Measurements from ENCODE around the gene RIBC1. TPM values are rescaled to one million over a fixed set of nuclear protein-coding genes. Genes with fewer than 3 reads are reported as not detected.
A peak's percentile ranks its signal among the peaks of the same experiment; 100 is the strongest.

Gene RIBC1
- total and polyA plus RNA-seq, 8 donors: 0.93 to 1.7 (median 1.4) TPM; not detected in 5

DNA sequence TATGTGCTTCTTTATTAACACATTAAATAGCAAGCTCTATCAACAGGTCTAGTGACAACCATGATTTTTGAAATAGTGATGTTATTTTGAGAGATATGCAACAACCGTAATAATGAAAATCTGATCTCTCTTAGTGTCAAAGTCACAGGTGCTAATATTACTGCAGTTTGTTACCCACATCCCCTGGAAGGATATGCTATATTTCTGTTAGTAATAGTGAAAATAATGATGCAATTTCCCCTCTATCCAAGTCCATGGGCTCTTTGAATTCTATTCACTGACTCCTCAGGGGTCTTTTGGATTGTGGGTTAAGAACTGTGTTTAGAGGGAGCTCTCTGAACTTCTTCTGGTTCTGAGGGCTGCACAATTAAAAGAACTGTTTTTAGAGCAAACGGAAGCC is 14.5 kb downstream of the RIBC1 start:
- 66 to 84% (median 75%) methylated on average over 2 of the region's 2 CpGs for WGBS, 5 donors
- Histone ChIP-seq H3K4me1 (peaks cover 0 to 32% (median 21%) of the 10 kb centered on the region in 4 donors), H3K9me3 (no peaks in the 10 kb centered on the region), H3K27me3 (peaks cover 0 to 29% (median 0%) of the 10 kb centered on the region in 3 donors), H3K36me3 (peaks cover 0 to 4% (median 3%) of the 10 kb centered on the region in 4 donors), H3K27ac (no peak overlapping the region), H3K4me3 (no peak overlapping the region)
- intact Hi-C loops (cut with DNase I; ENCODE audit: low total_unique reads): loop anchor here (10.0 kb wide), 1 partner anchor 122 kb away; no protein-coding TSS in a partner anchor
- TF ChIP-seq POLR2AphosphoS5 (IDR thresholded peaks at IDR 0.05) (no peak), EP300 (IDR thresholded peaks at IDR 0.05) (no peak), CTCF (IDR thresholded peaks at IDR 0.05) (no peak), POLR2A (IDR thresholded peaks at IDR 0.05) (no peak)
- DNase-seq: no peak

DNA sequence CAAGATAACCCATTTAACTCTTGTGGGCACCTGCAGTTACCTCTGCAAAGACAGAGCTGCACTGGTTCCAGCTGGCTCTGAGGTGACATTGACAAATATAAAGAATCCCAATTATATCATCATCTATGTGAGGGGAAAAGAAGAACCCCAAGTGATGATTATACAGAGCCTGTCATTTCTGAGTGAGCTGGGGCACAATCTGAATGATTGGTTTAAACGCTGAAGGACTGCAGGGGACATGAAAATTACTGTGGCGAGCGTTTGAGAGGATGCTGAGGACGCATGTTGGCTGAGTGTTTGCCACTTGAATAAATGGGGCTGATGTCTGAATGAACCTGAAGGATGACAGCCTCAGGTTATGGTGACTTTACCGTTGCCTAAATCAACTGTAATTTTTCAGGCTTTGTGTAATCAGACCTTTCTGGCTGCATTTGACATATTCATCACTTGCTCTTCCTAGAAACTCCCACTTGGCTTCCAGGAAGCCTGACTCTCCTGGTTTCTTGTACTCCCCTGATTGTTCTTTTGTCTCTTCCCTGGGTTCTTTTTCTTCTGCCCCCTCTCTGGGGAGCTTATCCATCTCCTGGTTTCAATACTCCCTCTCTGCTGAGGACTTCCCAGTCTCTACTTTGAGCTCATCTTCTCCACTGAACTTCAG is 15.6 kb downstream of the RIBC1 start:
- Histone ChIP-seq H3K36me3 (no peaks in the 10 kb centered on the region), H3K4me1 (peaks cover 0 to 29% (median 21%) of the 10 kb centered on the region in 4 donors), H3K27me3 (peaks cover 0 to 29% (median 0%) of the 10 kb centered on the region in 3 donors), H3K27ac (no peak overlapping the region), H3K9me3 (no peaks in the 10 kb centered on the region), H3K4me3 (no peak overlapping the region)
- 51 to 93% (median 65%) methylated on average over 3 to 5 of the region's 5 CpGs for WGBS, 5 donors
- DNase-seq: no peak
- intact Hi-C loops (cut with DNase I; ENCODE audit: low total_unique reads): loop anchor here (10.0 kb wide), 1 partner anchor 124 kb away; no protein-coding TSS in a partner anchor
- TF ChIP-seq EP300 (IDR thresholded peaks at IDR 0.05): no peak
- TF ChIP-seq POLR2AphosphoS5 (IDR thresholded peaks at IDR 0.05): no peak
- TF ChIP-seq POLR2A (IDR thresholded peaks at IDR 0.05): no peak
- TF ChIP-seq CTCF (IDR thresholded peaks at IDR 0.05): no peak

DNA sequence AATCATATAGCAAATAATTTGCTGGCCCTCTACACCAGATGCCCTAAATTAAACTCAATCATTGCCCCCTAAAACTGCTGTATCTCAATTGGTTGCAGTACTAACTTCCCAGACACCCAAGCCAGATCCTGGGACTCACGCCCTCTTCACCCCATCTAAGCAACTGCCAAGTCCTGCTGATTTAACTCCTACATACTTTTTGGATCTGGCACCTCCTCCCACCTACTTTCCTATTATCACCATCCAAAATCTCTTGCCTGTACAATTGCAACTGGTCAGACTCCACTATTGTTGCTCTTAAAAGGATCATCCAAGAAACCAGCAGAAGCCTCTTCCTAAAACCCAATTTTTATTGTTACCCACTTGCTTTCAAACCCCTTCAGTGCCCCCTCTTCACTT is 16.2 kb downstream of the RIBC1 start:
- no peak overlapping the region for H3K27ac ChIP-seq
- peaks cover 0 to 24% (median 0%) of the 10 kb centered on the region in 3 donors for H3K27me3 ChIP-seq
- WGBS, 5 donors: 47 to 73% (median 58%) methylated on average over 1 of the region's 1 CpG

GRCh38 chrX:53440101-53440500 is 17.4 kb downstream of the RIBC1 start:
- Histone ChIP-seq H3K27me3 (peaks cover 0 to 19% (median 0%) of the 10 kb centered on the region in 3 donors), H3K9me3 (no peaks in the 10 kb centered on the region), H3K4me1 (peaks cover 0 to 19% (median 13%) of the 10 kb centered on the region in 4 donors), H3K36me3 (no peaks in the 10 kb centered on the region), H3K4me3 (peak overlapping the region in 1 of 4 donors; percentile 40), H3K27ac (peak overlapping the region in 3 of 5 donors; percentile 47 to 66 (median 52))
- intact Hi-C loops (cut with DNase I; ENCODE audit: low total_unique reads): loop anchor here (10.0 kb wide), 1 partner anchor 145 kb away; no protein-coding TSS in a partner anchor
- TF ChIP-seq CTCF (IDR thresholded peaks at IDR 0.05) (no peak), EP300 (IDR thresholded peaks at IDR 0.05) (no peak), POLR2AphosphoS5 (IDR thresholded peaks at IDR 0.05) (no peak), POLR2A (IDR thresholded peaks at IDR 0.05) (no peak)
- 62 to 75% (median 68%) methylated on average over 5 of the region's 5 CpGs for WGBS, 5 donors
- peak in 1 of 2 donors; percentile 16 for DNase-seq

More for the DNA sequence above, 16.2 kb downstream of the RIBC1 start:
- intact Hi-C loops (cut with DNase I; ENCODE audit: low total_unique reads): loop anchor here (10.0 kb wide), 1 partner anchor 124 kb away; no protein-coding TSS in a partner anchor
- no peak for DNase-seq
- Histone ChIP-seq H3K9me3 (no peaks in the 10 kb centered on the region), H3K36me3 (no peaks in the 10 kb centered on the region), H3K4me1 (peaks cover 0 to 24% (median 16%) of the 10 kb centered on the region in 4 donors), H3K4me3 (no peak overlapping the region)
- TF ChIP-seq POLR2A (IDR thresholded peaks at IDR 0.05): no peak
- no peak for TF ChIP-seq EP300 (IDR thresholded peaks at IDR 0.05)
- TF ChIP-seq CTCF (IDR thresholded peaks at IDR 0.05): no peak
- TF ChIP-seq POLR2AphosphoS5 (IDR thresholded peaks at IDR 0.05): no peak

Data from stomach (tissue), 9 donors.